Mesodermal cell (in vitro differentiated cells): ENCODE measurements around the gene PHF21A.

ENCODE experiments used
- H3K27ac ChIP-seq: 2 replicates; pipeline ENCODE4 v1.7.0; 2013; ENCODE audit warnings: mild to moderate bottlenecking, low read depth, low read length, moderate library complexity; ENCODE audit not compliant: severe bottlenecking
- H3K36me3 ChIP-seq: 2 replicates; pipeline ENCODE4 v1.7.1; 2013; ENCODE audit warnings: mild to moderate bottlenecking, low read length, moderate library complexity; ENCODE audit not compliant: control insufficient read depth, insufficient read depth
- H3K4me1 ChIP-seq: one replicate; pipeline ENCODE4 v1.7.1; 2013; ENCODE audit warnings: mild to moderate bottlenecking, low read length; ENCODE audit not compliant: insufficient read depth, control insufficient read depth, poor library complexity, severe bottlenecking
- H3K4me3 ChIP-seq: 2 replicates; pipeline ENCODE4 v1.7.0; 2013; ENCODE audit warnings: low read length, control low read depth, mild to moderate bottlenecking; ENCODE audit not compliant: insufficient read depth, poor library complexity, severe bottlenecking; ENCODE audit errors: extremely low read depth
- H3K9me3 ChIP-seq: 2 replicates; pipeline ENCODE4 v1.7.1; 2013; ENCODE audit warnings: mild to moderate bottlenecking, low read length, moderate library complexity; ENCODE audit not compliant: control insufficient read depth
- WGBS, 2 experiments: methylation state at CpG; one replicate each; pipeline ENCODE4 v1.1.5; 2013; ENCODE audit warnings: missing lambda C conversion rate in 2 of 2; ENCODE audit not compliant: insufficient coverage in 2 of 2; 5-methylcytosine and 5-hydroxymethylcytosine counted together

Gene PHF21A

GRCh38 chr11:45921561-45922424 lies 199.5 kb downstream of the PHF21A start:
- H3K27ac ChIP-seq: no peak overlapping the region
- no peaks in the 10 kb centered on the region for H3K9me3 ChIP-seq
- 5% methylated on average over 28 to 39 of the region's 54 CpGs for WGBS, 2 experiments
- H3K4me1 ChIP-seq: no peaks in the 10 kb centered on the region
- no peaks in the 10 kb centered on the region for H3K36me3 ChIP-seq
- H3K4me3 ChIP-seq: peak overlapping the region; percentile 21

- H3K4me1 ChIP-seq: no peaks in the 10 kb centered on the region
- H3K4me3 ChIP-seq: no peak overlapping the region
- no peak overlapping the region for H3K27ac ChIP-seq
- 89 to 95% methylated on average over 4 of the region's 6 CpGs for WGBS, 2 experiments
- H3K9me3 ChIP-seq: no peaks in the 10 kb centered on the region
- H3K36me3 ChIP-seq: peaks cover 6% of the 10 kb centered on the region
Measured at GRCh38 chr11:45920531-45921477, 200.4 kb downstream of the PHF21A start.

- Histone ChIP-seq H3K4me1 (no peaks in the 10 kb centered on the region), H3K36me3 (peaks cover 14% of the 10 kb centered on the region), H3K4me3 (no peak overlapping the region), H3K9me3 (no peaks in the 10 kb centered on the region), H3K27ac (no peak overlapping the region)
- WGBS, 2 experiments: 74 to 85% methylated on average over 10 of the region's 13 CpGs
Measured at GRCh38 chr11:45919806-45920530, 201.3 kb downstream of the PHF21A start.

- H3K9me3 ChIP-seq: no peaks in the 10 kb centered on the region
- no peaks in the 10 kb centered on the region for H3K4me1 ChIP-seq
- 76 to 88% methylated on average over 4 to 7 of the region's 7 CpGs for WGBS, 2 experiments
- H3K36me3 ChIP-seq: peaks cover 23% of the 10 kb centered on the region
- peak overlapping the region; percentile 69 for H3K4me3 ChIP-seq
- no peak overlapping the region for H3K27ac ChIP-seq
Measured at GRCh38 chr11:45918962-45919675, 202.1 kb downstream of the PHF21A start.

- Histone ChIP-seq H3K4me1 (no peaks in the 10 kb centered on the region), H3K27ac (peak overlapping the region; percentile 86), H3K36me3 (peaks cover 30% of the 10 kb centered on the region), H3K4me3 (peak overlapping the region; percentile 69), H3K9me3 (no peaks in the 10 kb centered on the region)
- WGBS, 2 experiments: 0 to 1% methylated on average over 22 to 24 of the region's 38 CpGs
Measured at GRCh38 chr11:45918331-45918941, 202.8 kb downstream of the PHF21A start.

- Histone ChIP-seq H3K9me3 (no peaks in the 10 kb centered on the region), H3K4me3 (peak within 1 kb of the TSS; percentile 69), H3K4me1 (no peaks in the 10 kb centered on the region), H3K27ac (peak within 1 kb of the TSS; percentile 86), H3K36me3 (peaks cover 35% of the 10 kb centered on the region)
- WGBS, 2 experiments: 0% methylated on average over 44 to 45 of the region's 45 CpGs
Measured at GRCh38 chr11:45917623-45918330, 203.5 kb downstream of the PHF21A start, which contains the start of gene PEX16. Gene PEX16 (minus strand): TSS chr11:45917877. CDS start chr11:45917811, 66 bp downstream.

- WGBS, 2 experiments: 9 to 10% methylated on average over 10 to 16 of the region's 16 CpGs
- Histone ChIP-seq H3K27ac (peak overlapping the region; percentile 86), H3K4me3 (peak overlapping the region; percentile 69), H3K4me1 (no peaks in the 10 kb centered on the region), H3K9me3 (no peaks in the 10 kb centered on the region), H3K36me3 (peaks cover 35% of the 10 kb centered on the region)
Measured at GRCh38 chr11:45917286-45917622, 204.0 kb downstream of the PHF21A start.

GRCh38 chr11:45915446-45915845 lies 205.8 kb downstream of the PHF21A start:
- WGBS, 2 experiments: 84 to 86% methylated on average over 7 to 11 of the region's 13 CpGs
- Histone ChIP-seq H3K9me3 (no peaks in the 10 kb centered on the region), H3K36me3 (peaks cover 45% of the 10 kb centered on the region), H3K4me3 (no peak overlapping the region), H3K4me1 (no peaks in the 10 kb centered on the region), H3K27ac (no peak overlapping the region)

- Histone ChIP-seq H3K36me3 (peaks cover 57% of the 10 kb centered on the region), H3K27ac (no peak overlapping the region), H3K4me3 (no peak overlapping the region), H3K4me1 (no peaks in the 10 kb centered on the region), H3K9me3 (no peaks in the 10 kb centered on the region)
- 87 to 90% methylated on average over 21 to 22 of the region's 22 CpGs for WGBS, 2 experiments
Measured at GRCh38 chr11:45913942-45914635, 207.2 kb downstream of the PHF21A start.
